ENCODE data around the gene TRMT1L.

DNA sequence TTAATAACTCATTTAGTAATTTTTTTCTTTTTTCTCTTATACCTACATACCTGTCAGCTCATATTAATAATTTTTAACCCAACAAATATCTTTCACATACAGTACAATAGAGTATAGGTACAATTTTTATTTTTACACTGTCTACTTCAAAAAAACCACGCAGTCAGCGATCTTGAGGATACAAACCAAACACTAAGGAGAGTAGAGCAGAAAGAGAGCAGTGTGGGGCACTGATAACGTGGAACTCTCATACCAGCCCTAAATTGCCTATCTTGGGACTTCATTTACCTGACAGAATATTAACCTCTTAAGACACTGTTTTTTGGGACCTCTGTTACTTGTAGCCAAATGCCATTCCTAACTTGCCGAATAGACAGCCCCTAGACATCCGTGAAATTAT, 5.5 kb downstream of the TRMT1L start:
- TF ChIP-seq, protein P1, sequence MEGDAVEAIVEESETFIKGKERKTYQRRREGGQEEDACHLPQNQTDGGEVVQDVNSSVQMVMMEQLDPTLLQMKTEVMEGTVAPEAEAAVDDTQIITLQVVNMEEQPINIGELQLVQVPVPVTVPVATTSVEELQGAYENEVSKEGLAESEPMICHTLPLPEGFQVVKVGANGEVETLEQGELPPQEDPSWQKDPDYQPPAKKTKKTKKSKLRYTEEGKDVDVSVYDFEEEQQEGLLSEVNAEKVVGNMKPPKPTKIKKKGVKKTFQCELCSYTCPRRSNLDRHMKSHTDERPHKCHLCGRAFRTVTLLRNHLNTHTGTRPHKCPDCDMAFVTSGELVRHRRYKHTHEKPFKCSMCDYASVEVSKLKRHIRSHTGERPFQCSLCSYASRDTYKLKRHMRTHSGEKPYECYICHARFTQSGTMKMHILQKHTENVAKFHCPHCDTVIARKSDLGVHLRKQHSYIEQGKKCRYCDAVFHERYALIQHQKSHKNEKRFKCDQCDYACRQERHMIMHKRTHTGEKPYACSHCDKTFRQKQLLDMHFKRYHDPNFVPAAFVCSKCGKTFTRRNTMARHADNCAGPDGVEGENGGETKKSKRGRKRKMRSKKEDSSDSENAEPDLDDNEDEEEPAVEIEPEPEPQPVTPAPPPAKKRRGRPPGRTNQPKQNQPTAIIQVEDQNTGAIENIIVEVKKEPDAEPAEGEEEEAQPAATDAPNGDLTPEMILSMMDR (IDR thresholded peaks at IDR 0.05): no peak
- no peak for TF ChIP-seq POLR2A (IDR thresholded peaks at IDR 0.05)
